Measurements from ENCODE around the gene COPZ1. TPM values are rescaled to one million over a fixed set of nuclear protein-coding genes. Genes with fewer than 3 reads are reported as not detected.

COPZ1 gene
- total and polyA plus RNA-seq, 9 of the 15 experiments (the other 6 are each of a cell fraction or from before 2014, with no cell fraction given), result 137 to 487 (median 233) TPM

DNA sequence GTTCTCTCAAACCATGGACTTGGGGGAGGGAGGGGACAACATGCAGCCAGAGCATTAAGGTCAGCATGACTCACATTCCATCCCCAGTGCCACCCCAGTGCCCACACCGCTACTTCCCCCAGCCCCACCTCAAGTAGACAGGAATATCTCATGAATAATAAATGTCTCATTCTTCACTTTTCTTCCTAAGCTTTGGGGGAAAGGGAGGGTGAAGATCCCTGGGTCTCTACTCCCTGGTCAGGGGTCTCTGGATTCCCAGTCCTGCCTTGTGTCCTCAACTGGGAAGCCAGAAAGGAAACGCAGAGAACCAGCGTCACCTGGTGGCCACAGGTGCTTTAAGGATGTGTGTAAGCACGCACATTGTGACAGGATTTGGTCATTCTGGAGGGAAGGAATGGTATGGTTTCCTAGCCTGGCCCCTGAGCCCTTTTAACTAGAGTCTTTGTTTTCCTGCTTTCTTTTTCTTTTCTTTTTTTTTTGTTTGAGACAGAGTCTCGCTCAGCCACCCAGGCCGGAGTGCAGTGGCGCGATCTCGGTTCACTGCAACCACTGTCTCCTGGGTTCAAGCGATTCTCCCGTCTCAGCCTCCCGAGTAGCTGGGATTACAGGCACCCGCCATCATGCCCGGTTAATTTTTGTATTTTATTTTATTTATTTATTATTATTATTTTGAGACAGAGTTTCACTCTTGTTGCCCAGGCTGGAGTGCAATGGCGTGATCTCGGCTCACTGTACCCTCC lies 36.0 kb downstream of the COPZ1 start (continued):
- TF ChIP-seq, protein P1, sequence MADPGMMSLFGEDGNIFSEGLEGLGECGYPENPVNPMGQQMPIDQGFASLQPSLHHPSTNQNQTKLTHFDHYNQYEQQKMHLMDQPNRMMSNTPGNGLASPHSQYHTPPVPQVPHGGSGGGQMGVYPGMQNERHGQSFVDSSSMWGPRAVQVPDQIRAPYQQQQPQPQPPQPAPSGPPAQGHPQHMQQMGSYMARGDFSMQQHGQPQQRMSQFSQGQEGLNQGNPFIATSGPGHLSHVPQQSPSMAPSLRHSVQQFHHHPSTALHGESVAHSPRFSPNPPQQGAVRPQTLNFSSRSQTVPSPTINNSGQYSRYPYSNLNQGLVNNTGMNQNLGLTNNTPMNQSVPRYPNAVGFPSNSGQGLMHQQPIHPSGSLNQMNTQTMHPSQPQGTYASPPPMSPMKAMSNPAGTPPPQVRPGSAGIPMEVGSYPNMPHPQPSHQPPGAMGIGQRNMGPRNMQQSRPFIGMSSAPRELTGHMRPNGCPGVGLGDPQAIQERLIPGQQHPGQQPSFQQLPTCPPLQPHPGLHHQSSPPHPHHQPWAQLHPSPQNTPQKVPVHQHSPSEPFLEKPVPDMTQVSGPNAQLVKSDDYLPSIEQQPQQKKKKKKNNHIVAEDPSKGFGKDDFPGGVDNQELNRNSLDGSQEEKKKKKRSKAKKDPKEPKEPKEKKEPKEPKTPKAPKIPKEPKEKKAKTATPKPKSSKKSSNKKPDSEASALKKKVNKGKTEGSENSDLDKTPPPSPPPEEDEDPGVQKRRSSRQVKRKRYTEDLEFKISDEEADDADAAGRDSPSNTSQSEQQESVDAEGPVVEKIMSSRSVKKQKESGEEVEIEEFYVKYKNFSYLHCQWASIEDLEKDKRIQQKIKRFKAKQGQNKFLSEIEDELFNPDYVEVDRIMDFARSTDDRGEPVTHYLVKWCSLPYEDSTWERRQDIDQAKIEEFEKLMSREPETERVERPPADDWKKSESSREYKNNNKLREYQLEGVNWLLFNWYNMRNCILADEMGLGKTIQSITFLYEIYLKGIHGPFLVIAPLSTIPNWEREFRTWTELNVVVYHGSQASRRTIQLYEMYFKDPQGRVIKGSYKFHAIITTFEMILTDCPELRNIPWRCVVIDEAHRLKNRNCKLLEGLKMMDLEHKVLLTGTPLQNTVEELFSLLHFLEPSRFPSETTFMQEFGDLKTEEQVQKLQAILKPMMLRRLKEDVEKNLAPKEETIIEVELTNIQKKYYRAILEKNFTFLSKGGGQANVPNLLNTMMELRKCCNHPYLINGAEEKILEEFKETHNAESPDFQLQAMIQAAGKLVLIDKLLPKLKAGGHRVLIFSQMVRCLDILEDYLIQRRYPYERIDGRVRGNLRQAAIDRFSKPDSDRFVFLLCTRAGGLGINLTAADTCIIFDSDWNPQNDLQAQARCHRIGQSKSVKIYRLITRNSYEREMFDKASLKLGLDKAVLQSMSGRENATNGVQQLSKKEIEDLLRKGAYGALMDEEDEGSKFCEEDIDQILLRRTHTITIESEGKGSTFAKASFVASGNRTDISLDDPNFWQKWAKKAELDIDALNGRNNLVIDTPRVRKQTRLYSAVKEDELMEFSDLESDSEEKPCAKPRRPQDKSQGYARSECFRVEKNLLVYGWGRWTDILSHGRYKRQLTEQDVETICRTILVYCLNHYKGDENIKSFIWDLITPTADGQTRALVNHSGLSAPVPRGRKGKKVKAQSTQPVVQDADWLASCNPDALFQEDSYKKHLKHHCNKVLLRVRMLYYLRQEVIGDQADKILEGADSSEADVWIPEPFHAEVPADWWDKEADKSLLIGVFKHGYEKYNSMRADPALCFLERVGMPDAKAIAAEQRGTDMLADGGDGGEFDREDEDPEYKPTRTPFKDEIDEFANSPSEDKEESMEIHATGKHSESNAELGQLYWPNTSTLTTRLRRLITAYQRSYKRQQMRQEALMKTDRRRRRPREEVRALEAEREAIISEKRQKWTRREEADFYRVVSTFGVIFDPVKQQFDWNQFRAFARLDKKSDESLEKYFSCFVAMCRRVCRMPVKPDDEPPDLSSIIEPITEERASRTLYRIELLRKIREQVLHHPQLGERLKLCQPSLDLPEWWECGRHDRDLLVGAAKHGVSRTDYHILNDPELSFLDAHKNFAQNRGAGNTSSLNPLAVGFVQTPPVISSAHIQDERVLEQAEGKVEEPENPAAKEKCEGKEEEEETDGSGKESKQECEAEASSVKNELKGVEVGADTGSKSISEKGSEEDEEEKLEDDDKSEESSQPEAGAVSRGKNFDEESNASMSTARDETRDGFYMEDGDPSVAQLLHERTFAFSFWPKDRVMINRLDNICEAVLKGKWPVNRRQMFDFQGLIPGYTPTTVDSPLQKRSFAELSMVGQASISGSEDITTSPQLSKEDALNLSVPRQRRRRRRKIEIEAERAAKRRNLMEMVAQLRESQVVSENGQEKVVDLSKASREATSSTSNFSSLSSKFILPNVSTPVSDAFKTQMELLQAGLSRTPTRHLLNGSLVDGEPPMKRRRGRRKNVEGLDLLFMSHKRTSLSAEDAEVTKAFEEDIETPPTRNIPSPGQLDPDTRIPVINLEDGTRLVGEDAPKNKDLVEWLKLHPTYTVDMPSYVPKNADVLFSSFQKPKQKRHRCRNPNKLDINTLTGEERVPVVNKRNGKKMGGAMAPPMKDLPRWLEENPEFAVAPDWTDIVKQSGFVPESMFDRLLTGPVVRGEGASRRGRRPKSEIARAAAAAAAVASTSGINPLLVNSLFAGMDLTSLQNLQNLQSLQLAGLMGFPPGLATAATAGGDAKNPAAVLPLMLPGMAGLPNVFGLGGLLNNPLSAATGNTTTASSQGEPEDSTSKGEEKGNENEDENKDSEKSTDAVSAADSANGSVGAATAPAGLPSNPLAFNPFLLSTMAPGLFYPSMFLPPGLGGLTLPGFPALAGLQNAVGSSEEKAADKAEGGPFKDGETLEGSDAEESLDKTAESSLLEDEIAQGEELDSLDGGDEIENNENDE (IDR thresholded peaks at IDR 0.05; ENCODE audit: low read depth, low read length), result no peak
- TF ChIP-seq XRCC3 (IDR thresholded peaks at IDR 0.05), result no peak
- no peak for TF ChIP-seq NRF1 (conservative IDR thresholded peaks at IDR 0.05 in 1 of 2, IDR thresholded peaks at IDR 0.05 in 1 of 2)
- TF ChIP-seq, protein P2, sequence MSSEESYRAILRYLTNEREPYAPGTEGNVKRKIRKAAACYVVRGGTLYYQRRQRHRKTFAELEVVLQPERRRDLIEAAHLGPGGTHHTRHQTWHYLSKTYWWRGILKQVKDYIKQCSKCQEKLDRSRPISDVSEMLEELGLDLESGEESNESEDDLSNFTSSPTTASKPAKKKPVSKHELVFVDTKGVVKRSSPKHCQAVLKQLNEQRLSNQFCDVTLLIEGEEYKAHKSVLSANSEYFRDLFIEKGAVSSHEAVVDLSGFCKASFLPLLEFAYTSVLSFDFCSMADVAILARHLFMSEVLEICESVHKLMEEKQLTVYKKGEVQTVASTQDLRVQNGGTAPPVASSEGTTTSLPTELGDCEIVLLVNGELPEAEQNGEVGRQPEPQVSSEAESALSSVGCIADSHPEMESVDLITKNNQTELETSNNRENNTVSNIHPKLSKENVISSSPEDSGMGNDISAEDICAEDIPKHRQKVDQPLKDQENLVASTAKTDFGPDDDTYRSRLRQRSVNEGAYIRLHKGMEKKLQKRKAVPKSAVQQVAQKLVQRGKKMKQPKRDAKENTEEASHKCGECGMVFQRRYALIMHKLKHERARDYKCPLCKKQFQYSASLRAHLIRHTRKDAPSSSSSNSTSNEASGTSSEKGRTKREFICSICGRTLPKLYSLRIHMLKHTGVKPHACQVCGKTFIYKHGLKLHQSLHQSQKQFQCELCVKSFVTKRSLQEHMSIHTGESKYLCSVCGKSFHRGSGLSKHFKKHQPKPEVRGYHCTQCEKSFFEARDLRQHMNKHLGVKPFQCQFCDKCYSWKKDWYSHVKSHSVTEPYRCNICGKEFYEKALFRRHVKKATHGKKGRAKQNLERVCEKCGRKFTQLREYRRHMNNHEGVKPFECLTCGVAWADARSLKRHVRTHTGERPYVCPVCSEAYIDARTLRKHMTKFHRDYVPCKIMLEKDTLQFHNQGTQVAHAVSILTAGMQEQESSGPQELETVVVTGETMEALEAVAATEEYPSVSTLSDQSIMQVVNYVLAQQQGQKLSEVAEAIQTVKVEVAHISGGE (CRISPR knock-in tag; IDR thresholded peaks at IDR 0.05), result no peak
- no peak for TF ChIP-seq TCF7L2 (IDR thresholded peaks at IDR 0.05; ENCODE audit: low read depth, low read length)
- TF ChIP-seq STAT5A (IDR thresholded peaks at IDR 0.05; ENCODE audit: borderline replicate concordance, low read length), result no peak
- TF ChIP-seq HNRNPK (IDR thresholded peaks at IDR 0.05; ENCODE audit: low read depth, low read length, poor library complexity, severe bottlenecking), result no peak
- TF ChIP-seq, protein P3, sequence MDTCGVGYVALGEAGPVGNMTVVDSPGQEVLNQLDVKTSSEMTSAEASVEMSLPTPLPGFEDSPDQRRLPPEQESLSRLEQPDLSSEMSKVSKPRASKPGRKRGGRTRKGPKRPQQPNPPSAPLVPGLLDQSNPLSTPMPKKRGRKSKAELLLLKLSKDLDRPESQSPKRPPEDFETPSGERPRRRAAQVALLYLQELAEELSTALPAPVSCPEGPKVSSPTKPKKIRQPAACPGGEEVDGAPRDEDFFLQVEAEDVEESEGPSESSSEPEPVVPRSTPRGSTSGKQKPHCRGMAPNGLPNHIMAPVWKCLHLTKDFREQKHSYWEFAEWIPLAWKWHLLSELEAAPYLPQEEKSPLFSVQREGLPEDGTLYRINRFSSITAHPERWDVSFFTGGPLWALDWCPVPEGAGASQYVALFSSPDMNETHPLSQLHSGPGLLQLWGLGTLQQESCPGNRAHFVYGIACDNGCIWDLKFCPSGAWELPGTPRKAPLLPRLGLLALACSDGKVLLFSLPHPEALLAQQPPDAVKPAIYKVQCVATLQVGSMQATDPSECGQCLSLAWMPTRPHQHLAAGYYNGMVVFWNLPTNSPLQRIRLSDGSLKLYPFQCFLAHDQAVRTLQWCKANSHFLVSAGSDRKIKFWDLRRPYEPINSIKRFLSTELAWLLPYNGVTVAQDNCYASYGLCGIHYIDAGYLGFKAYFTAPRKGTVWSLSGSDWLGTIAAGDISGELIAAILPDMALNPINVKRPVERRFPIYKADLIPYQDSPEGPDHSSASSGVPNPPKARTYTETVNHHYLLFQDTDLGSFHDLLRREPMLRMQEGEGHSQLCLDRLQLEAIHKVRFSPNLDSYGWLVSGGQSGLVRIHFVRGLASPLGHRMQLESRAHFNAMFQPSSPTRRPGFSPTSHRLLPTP (IDR thresholded peaks at IDR 0.05; ENCODE audit: borderline replicate concordance, extremely low read depth, insufficient read length), result no peak
